GM23248 (cell line): ENCODE data around the gene NFIX. TPM values are rescaled to one million over a fixed set of nuclear protein-coding genes. Genes with fewer than 3 reads are reported as not detected.

ENCODE experiments used
- DNase-seq: peaks from one replicate; pipeline ENCODE4 v3.0.0-alpha.2; 2015
- H2AFZ ChIP-seq: fragments of 200-600 bp; sonication (generic); 2 replicates; pipeline ENCODE4 v1.6.1; 2016; ENCODE audit warnings: antibody characterized with exemption
- H3F3A ChIP-seq: fragments of 200-600 bp; sonication (generic); 2 replicates; pipeline ENCODE4 v1.6.1; 2016; ENCODE audit warnings: mild to moderate bottlenecking, antibody characterized with exemption, mixed run types; ENCODE audit not compliant: insufficient read depth
- H3K27ac ChIP-seq: fragments of 200-600 bp; sonication (generic); 2 replicates; pipeline ENCODE4 v1.5.1; 2016; ENCODE audit warnings: mild to moderate bottlenecking
- H3K27me3 ChIP-seq: fragments of 200-600 bp; sonication (generic); replicated peaks from 2 replicates; pipeline ENCODE4 v1.6.1; 2016; ENCODE audit warnings: mild to moderate bottlenecking; ENCODE audit not compliant: insufficient read depth
- H3K36me3 ChIP-seq: fragments of 200-600 bp; sonication (generic); 2 replicates; pipeline ENCODE4 v1.6.1; 2016; ENCODE audit warnings: low read depth, mild to moderate bottlenecking
- H3K4me1 ChIP-seq: fragments of 200-600 bp; sonication (generic); 2 replicates; pipeline ENCODE4 v1.6.1; 2016; ENCODE audit warnings: mild to moderate bottlenecking; ENCODE audit not compliant: insufficient read depth
- H3K4me2 ChIP-seq: fragments of 200-600 bp; sonication (generic); one replicate; pipeline ENCODE4 v1.6.1; 2016; ENCODE audit warnings: mild to moderate bottlenecking; ENCODE audit not compliant: unreplicated experiment
- H3K4me3 ChIP-seq: fragments of 200-600 bp; sonication (generic); 2 replicates; pipeline ENCODE4 v1.5.1; 2016; ENCODE audit warnings: mild to moderate bottlenecking
- H3K79me2 ChIP-seq: fragments of 200-600 bp; sonication (generic); 2 replicates; pipeline ENCODE4 v1.6.1; 2016; ENCODE audit warnings: mild to moderate bottlenecking; ENCODE audit not compliant: insufficient read depth
- H3K9ac ChIP-seq: fragments of 200-600 bp; sonication (generic); 2 replicates; pipeline ENCODE4 v1.6.1; 2016; ENCODE audit warnings: mild to moderate bottlenecking
- H3K9me2 ChIP-seq: fragments of 200-600 bp; sonication (generic); 2 replicates; pipeline ENCODE4 v1.6.1; 2016; ENCODE audit warnings: mixed run types, mild to moderate bottlenecking, moderate library complexity; ENCODE audit not compliant: insufficient read depth
- H3K9me3 ChIP-seq: fragments of 200-600 bp; sonication (generic); one replicate; pipeline ENCODE4 v1.6.1; 2017; ENCODE audit warnings: low read depth
- H4K20me1 ChIP-seq: fragments of 200-600 bp; sonication (generic); 2 replicates; pipeline ENCODE4 v1.6.0; 2016; ENCODE audit not compliant: insufficient read depth
- EZH2 ChIP-seq: fragments of 200-600 bp; sonication (generic); IDR thresholded peaks from 2 replicates; pipeline ENCODE4 v1.6.1; 2018; ENCODE audit warnings: antibody characterized with exemption, mild to moderate bottlenecking; ENCODE audit not compliant: insufficient read depth, poor library complexity, severe bottlenecking
- EZH2phosphoT487 ChIP-seq: fragments of 200-600 bp; sonication (generic); IDR thresholded peaks from 2 replicates; pipeline ENCODE4 v1.6.1; 2018; ENCODE audit warnings: antibody characterized with exemption, moderate library complexity, mild to moderate bottlenecking, low read depth; ENCODE audit not compliant: insufficient read depth
- WGBS, 2 experiments: methylation state at CpG; one replicate each; pipeline ENCODE4 v1.1.6; 2015 to 2017; ENCODE audit warnings: low lambda C conversion rate in 2 of 2, low coverage in 1 of 2; ENCODE audit errors: missing lambda C conversion rate in 2 of 2; 5-methylcytosine and 5-hydroxymethylcytosine counted together
- in situ Hi-C: fragments of 300-500 bp; cut with MboI; formaldehyde crosslinking; loops from 2 replicates; pipeline ENCODE4 v1.15.0; 2020
- polyA plus RNA-seq: library from polyadenylated mRNA; unstranded; fragments of >200 nt; fragmentation: Nextera tagmentation; extraction: Ambion mirVana; gene quantifications from 2 replicates; pipeline ENCODE4 v1.2.1, GENCODE V29; 2016
- total RNA-seq: library from RNA; depleted of rRNA; stranded (reverse); fragments of >200 nt; shearing (Covaris generic); gene quantifications from 2 replicates; pipeline ENCODE4 v1.2.3, GENCODE V29; 2014

Gene NFIX
- total and polyA plus RNA-seq, 2 experiments from 2014 or later: 60.8 to 71.0 TPM

DNA sequence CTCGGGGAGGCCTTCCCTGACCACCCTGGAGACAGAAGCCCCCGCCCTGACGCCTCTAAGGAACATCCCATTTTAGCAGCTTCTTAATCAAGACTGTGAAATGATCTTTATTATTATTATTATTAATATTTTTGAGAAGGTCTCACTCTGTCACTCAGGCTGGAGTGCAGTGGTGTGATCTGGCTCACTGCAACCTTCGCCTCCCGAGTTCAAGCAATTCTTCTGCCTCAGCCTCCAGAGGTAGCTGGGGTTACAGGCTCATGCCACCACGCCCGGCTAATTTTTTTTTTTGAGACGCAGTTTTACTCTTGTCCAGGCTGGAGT is 29.5 kb upstream of the NFIX start:
- 42 to 49% methylated on average over 8 of the region's 8 CpGs for WGBS, 2 experiments
- TF ChIP-seq EZH2 (no peak), EZH2phosphoT487 (no peak)
- no peaks in the 10 kb centered on the region for H3K27me3 ChIP-seq
- no peaks in the 10 kb centered on the region for H3K36me3 ChIP-seq
- no peaks in the 10 kb centered on the region for H3K9me2 ChIP-seq
- H3K4me1 ChIP-seq: peaks cover 14% of the 10 kb centered on the region
- peak overlapping the region; percentile 100 for H2AFZ ChIP-seq
- peak overlapping the region; percentile 100 for H3K4me2 ChIP-seq
- H3K27ac ChIP-seq: no peak overlapping the region
- no peaks in the 10 kb centered on the region for H3K9me3 ChIP-seq
- H3K4me3 ChIP-seq: peak overlapping the region; percentile 81; the same call in 1 of the 2 replicates
- H3K9ac ChIP-seq: peak overlapping the region; percentile 78
- no peaks in the 10 kb centered on the region for H4K20me1 ChIP-seq
- no peak for DNase-seq
- H3F3A ChIP-seq: peaks cover 9% of the 10 kb centered on the region; the same call in 1 of the 2 replicates
- H3K79me2 ChIP-seq: no peaks in the 10 kb centered on the region
- in situ Hi-C loops: loop anchor here (25.0 kb wide), 1 partner anchor 622 kb away; no protein-coding TSS in a partner anchor

- 55 to 69% methylated on average over 3 to 5 of the region's 5 CpGs for WGBS, 2 experiments
- in situ Hi-C loops: loop anchor here (25.0 kb wide), 1 partner anchor 619 kb away; no protein-coding TSS in a partner anchor
- Histone ChIP-seq H3K79me2 (no peaks in the 10 kb centered on the region), H3K27ac (no peak overlapping the region), H3K36me3 (no peaks in the 10 kb centered on the region), H3K4me2 (no peak overlapping the region), H3K9me3 (no peaks in the 10 kb centered on the region), H3K4me3 (no peak overlapping the region), H3K4me1 (peaks cover 14% of the 10 kb centered on the region), H3K27me3 (no peaks in the 10 kb centered on the region), H2AFZ (no peak overlapping the region), H3F3A (peaks cover 9% of the 10 kb centered on the region; the same call in 1 of the 2 replicates), H3K9me2 (no peaks in the 10 kb centered on the region), H3K9ac (no peak overlapping the region), H4K20me1 (no peaks in the 10 kb centered on the region)
- DNase-seq: peak; percentile 76
- TF ChIP-seq EZH2phosphoT487: no peak
- no peak for TF ChIP-seq EZH2
Observed at GRCh38 chr19:12967907-12968306, 27.4 kb upstream of the NFIX start.

- no peaks in the 10 kb centered on the region for H3K9me2 ChIP-seq
- TF ChIP-seq EZH2phosphoT487 (no peak), EZH2 (no peak)
- WGBS, 2 experiments: 46 to 53% methylated on average over 14 of the region's 14 CpGs
- H3K79me2 ChIP-seq: no peaks in the 10 kb centered on the region
- H3K4me1 ChIP-seq: peaks cover 14% of the 10 kb centered on the region
- no peaks in the 10 kb centered on the region for H3K27me3 ChIP-seq
- no peak within 1 kb of the TSS for H3K4me3 ChIP-seq
- H3K9me3 ChIP-seq: no peaks in the 10 kb centered on the region
- DNase-seq: no peak
- H4K20me1 ChIP-seq: no peaks in the 10 kb centered on the region
- peaks cover 9% of the 10 kb centered on the region; the same call in 1 of the 2 replicates for H3F3A ChIP-seq
- H3K4me2 ChIP-seq: no peak within 1 kb of the TSS
- no peak within 1 kb of the TSS for H3K27ac ChIP-seq
- in situ Hi-C loops: loop anchor here (25.0 kb wide), 1 partner anchor 618 kb away; no protein-coding TSS in a partner anchor
- H2AFZ ChIP-seq: no peak within 1 kb of the TSS
- no peak within 1 kb of the TSS for H3K9ac ChIP-seq
- no peaks in the 10 kb centered on the region for H3K36me3 ChIP-seq
Observed at GRCh38 chr19:12969292-12969988, 25.8 kb upstream of the NFIX start, which contains the start of gene DAND5. TSS of gene DAND5 (plus strand) at chr19:12969576. CDS start at chr19:12969661, 85 bp downstream.

GRCh38 chr19:12970070-12970820 is 25.0 kb upstream of the NFIX start:
- in situ Hi-C loops: loop anchor here (10.0 to 25.0 kb wide), 2 partner anchors 295 to 617 kb away; no protein-coding TSS in a partner anchor
- no peak overlapping the region for H2AFZ ChIP-seq
- H3K4me2 ChIP-seq: no peak overlapping the region

More at GRCh38 chr19:12970070-12970820, 25.0 kb upstream of the NFIX start:
- peaks cover 14% of the 10 kb centered on the region for H3K4me1 ChIP-seq
- H3K9me2 ChIP-seq: no peaks in the 10 kb centered on the region
- H3K9me3 ChIP-seq: no peaks in the 10 kb centered on the region
- no peak for DNase-seq
- peaks cover 9% of the 10 kb centered on the region; the same call in 1 of the 2 replicates for H3F3A ChIP-seq
- H3K27ac ChIP-seq: no peak overlapping the region
- no peaks in the 10 kb centered on the region for H3K36me3 ChIP-seq
- H3K27me3 ChIP-seq: no peaks in the 10 kb centered on the region
- no peak overlapping the region for H3K4me3 ChIP-seq
- H4K20me1 ChIP-seq: no peaks in the 10 kb centered on the region
- H3K79me2 ChIP-seq: no peaks in the 10 kb centered on the region
- no peak overlapping the region for H3K9ac ChIP-seq
- 96 to 99% methylated on average over 7 of the region's 7 CpGs for WGBS, 2 experiments
- TF ChIP-seq EZH2 (no peak), EZH2phosphoT487 (no peak)
